ENCODE results near the gene LYRM9. TPM values are rescaled to one million over a fixed set of nuclear protein-coding genes. Genes with fewer than 3 reads are reported as not detected.
"Not testable (repeated sequence)": the region's sequence is repeated elsewhere in the genome, so short reads cannot be mapped to it uniquely, and the experiment has no call there.

Gene LYRM9
- polyA plus RNA-seq, 2 of the 4 experiments (the other 2 are of a cell fraction), result 1.4 to 2.5 TPM

DNA sequence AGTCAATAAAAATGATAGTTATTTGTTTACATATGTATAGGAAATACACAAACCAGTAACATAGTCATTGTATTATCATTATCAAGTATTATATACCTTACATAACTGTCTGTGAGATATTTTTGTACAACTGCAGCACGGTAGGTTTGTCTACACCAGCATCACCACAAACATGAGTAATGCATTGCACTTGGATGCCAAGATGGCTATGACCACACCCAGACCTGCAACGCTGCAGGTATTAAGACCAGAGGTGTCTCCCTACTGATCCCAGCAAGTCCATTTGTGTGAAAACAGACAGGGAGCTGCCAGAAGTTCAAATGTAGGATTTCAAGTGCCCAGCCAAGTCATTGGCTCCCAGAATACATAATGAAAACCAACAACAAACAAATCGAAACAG is 58.6 kb downstream of the LYRM9 start:
- ATAC-seq, result no peak
- Histone ChIP-seq H3K4me3 (no peak overlapping the region), H3K9me3 (no peaks in the 10 kb centered on the region), H3K27ac (no peak overlapping the region), H3K4me2 (no peak overlapping the region), H3K4me1 (no peaks in the 10 kb centered on the region)
- FAIRE-seq, result no peak
- ChIA-PET POLR2A (no interaction called here), CTCF (interaction anchor here (1.3 to 4.6 kb wide), 9 partner anchors 11 to 177 kb away, joined by 3 to 23 read pairs (median 5); no protein-coding TSS in a partner anchor)
- TF ChIP-seq MAFK (IDR thresholded peaks at IDR 0.05; ENCODE audit: partially characterized antibody) (no peak), EHF (CRISPR knock-in tag; IDR thresholded peaks at IDR 0.05) (no peak), PHF8 (IDR thresholded peaks at IDR 0.05; ENCODE audit: borderline replicate concordance, low read depth) (no peak), KDM1A (IDR thresholded peaks at IDR 0.05; ENCODE audit: low read depth) (no peak), ZFP36 (IDR thresholded peaks at IDR 0.05; ENCODE audit: borderline replicate concordance, partially characterized antibody) (no peak), SMC3 (IDR thresholded peaks at IDR 0.05) (no peak), FOSL2 (IDR thresholded peaks at IDR 0.05) (no peak), FOSL2 (CRISPR knock-in tag; IDR thresholded peaks at IDR 0.05) (no peak), BHLHE40 (IDR thresholded peaks at IDR 0.05; ENCODE audit: low read depth, low read length) (no peak), SREBF2 (IDR thresholded peaks at IDR 0.05) (no peak), RARB (CRISPR knock-in tag; IDR thresholded peaks at IDR 0.05) (no peak), ZSCAN20 (CRISPR knock-in tag; IDR thresholded peaks at IDR 0.05) (no peak), HOXA7 (CRISPR knock-in tag; IDR thresholded peaks at IDR 0.05) (no peak), JUNB (IDR thresholded peaks at IDR 0.05) (no peak)
- WGBS (ENCODE audit: missing lambda C conversion rate), result 17% methylated on average over 3 of the region's 3 CpGs
- DNase-seq (ENCODE audit: low read depth in 1 of 2, low spot score in 1 of 2), result no peak

DNA sequence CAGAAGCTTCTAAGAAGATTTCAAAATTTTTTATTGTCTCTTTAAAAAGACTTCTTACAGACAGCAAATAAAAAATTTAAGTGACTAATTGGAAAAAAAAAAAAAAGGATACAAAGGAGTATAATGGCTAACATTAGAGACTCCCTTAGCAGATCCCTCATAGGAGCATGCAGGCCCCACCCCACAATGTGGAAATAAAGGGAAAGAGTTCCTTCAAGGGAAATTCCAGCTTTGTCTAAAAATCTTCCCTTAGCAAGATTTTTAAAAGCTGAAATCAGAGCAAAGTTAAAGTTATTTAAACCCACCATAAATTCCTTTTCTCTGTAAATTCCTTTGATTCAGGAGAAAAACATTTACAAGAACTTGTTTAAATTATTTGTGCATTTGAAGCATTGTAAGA is 60.3 kb downstream of the LYRM9 start:
- ATAC-seq, result no peak
- Histone ChIP-seq H3K9me3 (no peaks in the 10 kb centered on the region), H3K4me3 (no peak overlapping the region), H3K4me1 (no peaks in the 10 kb centered on the region), H3K4me2 (no peak overlapping the region), H3K27ac (no peak overlapping the region)
- no peak for FAIRE-seq
- ChIA-PET POLR2A (no interaction called here), CTCF (interaction anchor here (0.8 to 4.6 kb wide), 4 partner anchors 14 to 77 kb away, joined by 3 to 23 read pairs (median 4); no protein-coding TSS in a partner anchor)
- no peak for TF ChIP-seq PBX3 (IDR thresholded peaks at IDR 0.05)
- TF ChIP-seq, protein P1, sequence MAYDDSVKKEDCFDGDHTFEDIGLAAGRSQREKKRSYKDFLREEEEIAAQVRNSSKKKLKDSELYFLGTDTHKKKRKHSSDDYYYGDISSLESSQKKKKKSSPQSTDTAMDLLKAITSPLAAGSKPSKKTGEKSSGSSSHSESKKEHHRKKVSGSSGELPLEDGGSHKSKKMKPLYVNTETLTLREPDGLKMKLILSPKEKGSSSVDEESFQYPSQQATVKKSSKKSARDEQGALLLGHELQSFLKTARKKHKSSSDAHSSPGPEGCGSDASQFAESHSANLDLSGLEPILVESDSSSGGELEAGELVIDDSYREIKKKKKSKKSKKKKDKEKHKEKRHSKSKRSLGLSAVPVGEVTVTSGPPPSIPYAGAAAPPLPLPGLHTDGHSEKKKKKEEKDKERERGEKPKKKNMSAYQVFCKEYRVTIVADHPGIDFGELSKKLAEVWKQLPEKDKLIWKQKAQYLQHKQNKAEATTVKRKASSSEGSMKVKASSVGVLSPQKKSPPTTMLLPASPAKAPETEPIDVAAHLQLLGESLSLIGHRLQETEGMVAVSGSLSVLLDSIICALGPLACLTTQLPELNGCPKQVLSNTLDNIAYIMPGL (CRISPR knock-in tag; IDR thresholded peaks at IDR 0.05; ENCODE audit: borderline replicate concordance), result no peak
- no peak for DNase-seq (ENCODE audit: low read depth in 1 of 2, low spot score in 1 of 2)

GRCh38 chr17:27829888-27830287 is 63.3 kb downstream of the LYRM9 start:
- DNase-seq (ENCODE audit: low read depth in 1 of 2, low spot score in 1 of 2); POLR2A ChIA-PET; H3K4me3 ChIP-seq; CTCF ChIA-PET; H3K4me1 ChIP-seq; H3K9me3 ChIP-seq; H3K27ac ChIP-seq; H3K4me2 ChIP-seq: not testable (repeated sequence)
- WGBS (ENCODE audit: missing lambda C conversion rate), result 0% methylated on average over 1 of the region's 1 CpG
- FAIRE-seq (peak; percentile 98), ATAC-seq (peak in 1 of 2 experiments; percentile 65; a peak in 1 of 6 replicates)

DNA sequence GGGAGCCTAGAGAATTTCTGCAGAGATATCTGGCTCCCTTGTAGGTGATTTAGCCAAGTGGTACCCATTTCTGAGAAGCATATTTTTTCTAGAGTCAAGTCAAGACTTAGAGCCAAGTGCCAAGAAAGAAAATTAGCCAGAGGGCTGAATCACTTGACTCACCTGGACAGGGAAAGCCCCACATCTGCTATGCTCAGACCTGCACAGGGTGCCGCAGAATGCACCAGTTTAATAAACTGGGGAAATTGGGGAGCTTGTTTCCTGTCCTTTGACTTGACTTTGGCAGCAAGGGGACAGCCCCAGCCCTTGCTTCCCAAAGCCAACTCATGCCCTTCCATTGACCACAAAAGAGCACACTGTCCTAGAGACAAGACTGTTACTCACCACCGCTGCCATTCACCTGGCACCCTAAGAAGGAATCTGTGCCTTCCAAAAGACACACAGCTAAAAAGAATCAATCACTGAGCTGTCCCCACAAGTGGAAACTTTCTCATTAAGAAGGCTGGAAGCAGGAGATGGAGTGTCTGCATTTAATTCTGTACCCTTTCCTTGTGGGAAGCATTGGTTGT is 63.9 kb downstream of the LYRM9 start:
- ATAC-seq; H3K4me2 ChIP-seq; H3K4me1 ChIP-seq; H3K4me3 ChIP-seq; H3K9me3 ChIP-seq; H3K27ac ChIP-seq; POLR2A ChIA-PET; DNase-seq (ENCODE audit: low read depth in 1 of 2, low spot score in 1 of 2): not testable (repeated sequence)
- CTCF ChIA-PET, result interaction anchor here (0.6 to 2.0 kb wide), 2 partner anchors 51 to 65 kb away, joined by 4 to 5 read pairs; partner anchors contain the start of gene LYRM9
- peak; percentile 43 for FAIRE-seq
- WGBS (ENCODE audit: missing lambda C conversion rate), result no CpG with 5 or more reads among the region's 2 CpGs

Other genes starting within 250 kb of the LYRM9 start
- gene NOS2, start 92.8 kb downstream of the LYRM9 start, polyA plus RNA-seq (2011; rRNA removed), result 0.08 and 0.09 TPM in 2 replicates
- gene NOS2, start 92.8 kb downstream of the LYRM9 start, polyA plus RNA-seq (2017; fragmentation: RNase III; extraction: RNeasy Plus Mini Kit Qiagen cat#74134 plus additional on column Dnase treatment), result 0.13 to 0.18 TPM (median 0.17 TPM) in 3 replicates
- gene NLK, start 149.3 kb upstream of the LYRM9 start, polyA plus RNA-seq (2011; rRNA removed), result 26.5 and 45.3 TPM in 2 replicates
- 10.8 to 11.9 TPM (median 11.8 TPM) in 3 replicates for gene NLK, start 149.3 kb upstream of the LYRM9 start, polyA plus RNA-seq (2017; fragmentation: RNase III; extraction: RNeasy Plus Mini Kit Qiagen cat#74134 plus additional on column Dnase treatment)